HG03457 (cell line): ENCODE data around the gene MRPL53.

Experiments
- ATAC-seq: cut with Tn5 transposase; IDR thresholded peaks from one replicate; pipeline ENCODE4 v1.9.1; 2021; ENCODE audit warnings: moderate number of reproducible peaks; ENCODE audit not compliant: unreplicated experiment

The MRPL53 gene

DNA sequence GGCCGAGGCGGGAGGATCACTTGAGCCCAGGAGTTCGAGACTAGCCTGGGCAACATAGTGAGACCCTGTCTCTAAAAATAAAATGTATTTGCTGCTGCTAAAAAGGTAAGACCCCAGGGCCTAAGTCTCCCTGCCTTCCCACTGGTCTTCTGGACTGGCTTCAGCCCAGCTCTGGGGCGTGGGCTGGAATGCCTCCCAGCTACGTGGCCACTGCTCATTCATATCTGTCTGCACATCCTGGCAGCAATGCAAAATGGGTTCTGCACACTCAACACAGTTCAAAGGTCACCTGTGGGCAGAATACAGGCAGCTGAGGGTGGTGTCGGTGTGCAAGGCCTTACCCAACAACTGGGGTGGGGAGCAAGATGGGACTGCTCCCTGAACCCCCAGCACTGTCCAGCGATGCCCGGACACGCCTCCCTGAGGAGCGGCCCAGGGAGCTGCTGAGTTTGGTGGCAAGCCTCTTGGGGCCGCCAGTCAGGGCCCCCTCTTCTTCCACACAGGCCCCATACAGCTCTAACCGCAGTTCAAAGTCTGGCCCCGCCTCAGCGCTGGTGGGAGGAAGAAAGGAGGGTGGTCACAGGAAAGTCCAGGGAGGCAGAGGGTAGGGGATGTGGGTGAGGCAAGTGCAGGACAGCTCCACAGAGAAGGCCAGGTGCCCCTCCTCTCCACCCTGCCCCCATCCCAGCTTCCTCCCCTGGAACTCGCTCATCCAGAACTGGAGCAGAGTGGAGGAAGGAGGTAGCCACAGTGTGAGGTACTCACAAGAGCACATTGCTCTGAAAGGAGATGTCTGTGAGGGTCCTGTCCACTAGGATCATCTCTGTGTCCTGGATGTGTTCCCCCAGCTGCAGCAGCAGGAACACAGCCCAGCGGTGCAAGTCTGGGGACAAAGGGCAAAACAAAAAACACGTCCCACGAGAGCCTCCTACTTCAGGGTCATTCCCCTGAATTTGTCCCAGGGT lies 42.7 kb downstream of the MRPL53 start:
- no peak for ATAC-seq

DNA sequence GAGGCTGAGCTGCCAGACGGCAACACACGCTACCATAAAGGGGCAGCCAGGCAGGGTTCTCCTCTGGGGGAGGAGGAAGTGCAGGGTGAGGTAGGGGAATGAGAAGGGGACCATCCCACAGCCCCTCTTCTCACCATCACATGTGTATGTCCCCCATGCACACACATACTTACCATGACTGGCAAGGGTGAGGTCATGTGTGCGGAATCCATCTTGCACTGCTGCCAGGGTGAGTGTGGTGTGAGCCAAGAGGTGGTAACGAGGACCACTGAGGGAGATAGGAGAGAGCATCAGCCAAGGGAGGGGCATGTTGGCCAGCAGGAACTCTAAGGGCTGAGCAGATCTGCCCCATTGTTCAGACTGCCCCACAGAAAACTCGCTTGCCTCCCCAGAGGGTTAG lies 43.8 kb downstream of the MRPL53 start:
- no peak for ATAC-seq

GRCh38 chr2:74427551-74427950 lies 44.9 kb downstream of the MRPL53 start:
- no peak for ATAC-seq

GRCh38 chr2:74426181-74426758 lies 46.2 kb downstream of the MRPL53 start:
- ATAC-seq: no peak

GRCh38 chr2:74425523-74425922 lies 47.0 kb downstream of the MRPL53 start:
- ATAC-seq: no peak

- no peak for ATAC-seq
Observed at GRCh38 chr2:74424995-74425406, 47.5 kb downstream of the MRPL53 start.

DNA sequence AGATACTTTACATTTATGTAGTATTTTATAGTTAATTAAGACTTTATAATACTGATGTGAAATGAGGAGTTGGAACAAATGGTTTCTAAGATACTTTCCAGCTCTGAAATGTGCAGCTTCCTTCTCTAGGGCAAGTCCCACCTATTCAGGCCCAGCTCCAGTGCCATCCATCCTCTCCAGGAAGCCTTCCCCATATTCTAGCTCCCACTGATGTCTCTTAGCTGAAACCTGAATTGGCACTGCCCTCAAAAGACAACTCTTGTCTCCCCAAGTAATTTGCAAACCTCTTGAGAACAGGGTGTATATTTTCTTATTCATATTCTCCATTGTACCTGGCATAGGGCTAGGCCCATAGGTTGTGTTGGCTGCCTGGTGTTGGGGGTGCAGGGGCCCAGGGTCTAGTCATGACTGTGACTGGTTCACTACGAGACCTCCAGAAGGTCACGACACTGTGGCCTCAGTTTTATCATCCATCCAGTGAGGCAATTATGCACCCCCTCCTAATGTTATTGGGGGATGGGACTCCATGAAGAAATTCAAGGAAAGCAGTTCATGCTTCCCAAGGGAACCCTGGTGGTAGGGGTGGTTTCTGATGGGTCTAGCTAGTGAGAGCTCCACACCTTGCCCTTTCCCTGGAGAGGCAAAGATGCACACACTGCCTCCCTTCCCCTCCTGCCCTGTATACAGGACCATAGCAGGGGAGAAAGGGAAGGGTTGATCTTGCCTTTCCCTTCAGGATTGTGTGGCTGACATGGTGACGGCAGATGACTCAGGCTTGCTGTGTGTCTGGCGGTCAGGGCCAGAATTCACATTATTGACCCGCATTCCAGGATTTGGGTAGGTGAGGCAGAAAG lies 48.1 kb downstream of the MRPL53 start:
- no peak for ATAC-seq

- no peak for ATAC-seq
Observed at GRCh38 chr2:74423231-74424095, 49.0 kb downstream of the MRPL53 start.
